Measurements from ENCODE around the gene SEMA3D. TPM values are rescaled to one million over a fixed set of nuclear protein-coding genes. Genes with fewer than 3 reads are reported as not detected.
A peak's percentile ranks its signal among the peaks of the same experiment; 100 is the strongest.

SEMA3D gene
- total and polyA plus RNA-seq, 2 donors (not counting 3 experiments of a cell fraction or from before 2014, with no cell fraction given) = 9.9 to 10.3 TPM

- CTCF ChIA-PET = interaction anchor here (0.6 to 1.6 kb wide), 5 partner anchors 13 to 51 kb away, joined by 3 to 7 read pairs (median 4); partner anchors contain the start of gene SEMA3D
- Histone ChIP-seq H4K20me1 (replicated peaks; ENCODE audit: control insufficient read depth, extremely low read depth, insufficient read depth, low read length) (no peaks in the 10 kb centered on the region), H3K4me3 (replicated peaks in 1 of 3; ENCODE audit: insufficient read depth in 1 of 3, low read depth in 1 of 3, low read length in 3 of 3) (no peak overlapping the region), H3K36me3 (ENCODE audit: control insufficient read depth in 2 of 2, extremely low read depth in 1 of 2, insufficient read depth in 2 of 2, low read length in 2 of 2) (no peaks in the 10 kb centered on the region), H3K9me3 (replicated peaks; ENCODE audit: control insufficient read depth, insufficient read depth, low read length) (no peaks in the 10 kb centered on the region), H3K9me1 (replicated peaks; ENCODE audit: control insufficient read depth, extremely low read depth, insufficient read depth, low read length) (no peaks in the 10 kb centered on the region), H3K4me2 (ENCODE audit: insufficient read depth, low read length) (peak overlapping the region; percentile 35), H3K79me2 (ENCODE audit: control insufficient read depth, insufficient read depth, low read length) (no peaks in the 10 kb centered on the region), H3K9ac (replicated peaks; ENCODE audit: extremely low read depth, insufficient read depth, low read length) (peak overlapping the region; percentile 42), H3K4me1 (ENCODE audit: control insufficient read depth, extremely low read depth, insufficient read depth, low read length) (peaks cover 18% of the 10 kb centered on the region), H3K27ac (ENCODE audit: insufficient read depth, low read depth, low read length) (peak overlapping the region; percentile 59), H2AFZ (ENCODE audit: low read depth, low read length) (no peak overlapping the region), H3K27me3 (ENCODE audit: control insufficient read depth in 2 of 2, insufficient read depth in 2 of 2, low read length in 2 of 2) (no peaks in the 10 kb centered on the region)
- POLR2A ChIA-PET = no interaction called here
- intact Hi-C loops (cut with micrococcal nuclease) (loop anchor here (1.0 to 5.0 kb wide), 4 partner anchors 35 to 498 kb away; partner anchors contain the start of gene SEMA3D), dilution Hi-C loops (cut with MboI; ENCODE audit: extremely low pct_ligation_motif_present, low sequenced_read_pairs) (no loop called here)
- FAIRE-seq (peak; percentile 71), DNase-seq (ENCODE audit: low read depth, low spot score) (peak; percentile 66)
- no peak for TF ChIP-seq MAX (IDR thresholded peaks at IDR 0.05; ENCODE audit: insufficient read depth, insufficient read length)
- TF ChIP-seq POLR2A (IDR thresholded peaks at IDR 0.05; ENCODE audit: low read depth, low read length) = peak; percentile 62
- peak; percentile 29 for TF ChIP-seq POLR2AphosphoS5 (IDR thresholded peaks at IDR 0.05; ENCODE audit: insufficient read depth, low read depth, low read length)
- TF ChIP-seq MYC (IDR thresholded peaks at IDR 0.05; ENCODE audit: low read depth, low read length) = no peak
- TF ChIP-seq JUN (IDR thresholded peaks at IDR 0.05; ENCODE audit: borderline replicate concordance, insufficient read depth, insufficient read length, low read depth) = peak; percentile 80
- no peak for TF ChIP-seq EZH2 (IDR thresholded peaks at IDR 0.05; ENCODE audit: borderline replicate concordance, low read depth, low read length, severe bottlenecking)
- no peak for TF ChIP-seq CTCF (IDR thresholded peaks at IDR 0.05; ENCODE audit: extremely low read depth in 1 of 2, insufficient read depth in 1 of 2, low read depth in 1 of 2, low read length in 2 of 2)
- peak; percentile 78 for TF ChIP-seq FOS (IDR thresholded peaks at IDR 0.05; ENCODE audit: borderline replicate concordance, insufficient read depth, low read length)
- peak; percentile 94 for TF ChIP-seq GATA2 (IDR thresholded peaks at IDR 0.05; ENCODE audit: insufficient read depth, insufficient read length, low read depth, low read length)
- no TSS peak for BruUV-seq (replicated peaks)
Observed at GRCh38 chr7:85135977-85136376, 50.9 kb downstream of the SEMA3D start.

Data from endothelial cell of umbilical vein (primary cell).